ENCODE data around the gene ORM2. TPM values are rescaled to one million over a fixed set of nuclear protein-coding genes. Genes with fewer than 3 reads are reported as not detected.
A peak's percentile ranks its signal among the peaks of the same experiment; 100 is the strongest.

ORM2 gene
- total and polyA plus RNA-seq, 2 of the 4 experiments (the other 2 are of a cell fraction), result not detected

GRCh38 chr9:114284316-114285060 lies 45.2 kb upstream of the ORM2 start:
- no peak overlapping the region for H3K4me2 ChIP-seq (ENCODE audit: low read depth, low read length)
- BruUV-seq (replicated peaks), result no TSS peak
- dilution Hi-C loops (cut with HindIII; ENCODE audit: low sequenced_read_pairs, unreplicated experiment) (no loop called here), intact Hi-C loops (cut with micrococcal nuclease) (no loop called here), in situ Hi-C loops (cut with MboI; ENCODE audit: low sequenced_read_pairs) (loop anchor here (5.0 kb wide), 1 partner anchor 122 kb away; no protein-coding TSS in a partner anchor)
- no peak overlapping the region for H2AFZ ChIP-seq (replicated peaks; ENCODE audit: low read length, poor library complexity)
- H3K79me1 ChIP-seq (ENCODE audit: low read depth in 1 of 2, low read length in 2 of 2), result peaks cover 0 to 31% of the 10 kb centered on the region in 2 experiments; a peak in 2 of 4 replicates
- peak overlapping the region; percentile 86 for H2BK20ac ChIP-seq (ENCODE audit: low read depth, low read length)
- peaks cover 28% of the 10 kb centered on the region for H3K4me1 ChIP-seq (ENCODE audit: control insufficient read depth, insufficient read depth, low read length)
- DNase-seq (no peak), ATAC-seq (ENCODE audit: low read depth) (no peak)
- H2BK15ac ChIP-seq (ENCODE audit: low read depth, low read length), result peak overlapping the region; percentile 71; the same call in 2 of the 3 replicates
- 0 out of 2 replicates have a peak overlapping the region, but pooled peaks have one; percentile 54 for H3K56ac ChIP-seq (ENCODE audit: extremely low read depth, insufficient read depth, low read length)
- peaks cover 6% of the 10 kb centered on the region; the same call in 1 of the 2 replicates for H3K36me3 ChIP-seq (ENCODE audit: control insufficient read depth, insufficient read depth, low read length)
- peak overlapping the region; percentile 60; the same call in 1 of the 2 replicates for H3K18ac ChIP-seq (ENCODE audit: low read depth, low read length)
- H4K5ac ChIP-seq (ENCODE audit: low read depth, low read length), result no peak overlapping the region
- no peak overlapping the region for H2BK5ac ChIP-seq (ENCODE audit: low read depth, low read length, poor library complexity, severe bottlenecking)
- H4K91ac ChIP-seq (ENCODE audit: insufficient read depth, low read depth, low read length), result peak overlapping the region; percentile 89
- H3K9me1 ChIP-seq (ENCODE audit: insufficient read depth, low read length), result peaks cover 33% of the 10 kb centered on the region
- H3K27me3 ChIP-seq (ENCODE audit: control insufficient read depth, insufficient read depth, low read length), result no peaks in the 10 kb centered on the region
- H2BK120ac ChIP-seq (ENCODE audit: low read depth, low read length), result peak overlapping the region; percentile 89
- no peak overlapping the region for H3K27ac ChIP-seq (ENCODE audit: insufficient read depth, low read length)
- POLR2A ChIA-PET (ENCODE audit: unreplicated experiment), result no interaction called here
- no peak overlapping the region for H3K4me3 ChIP-seq (ENCODE audit: insufficient read depth, low read depth, low read length)
- peak overlapping the region; percentile 95 for H3K4ac ChIP-seq (ENCODE audit: low read depth, low read length)
- H4K8ac ChIP-seq (ENCODE audit: low read depth in 2 of 2, low read length in 2 of 2), result no peak overlapping the region; a peak in 1 of 4 replicates
- H4K20me1 ChIP-seq (ENCODE audit: insufficient read depth, low read length), result no peaks in the 10 kb centered on the region
- H3K23ac ChIP-seq (ENCODE audit: low read depth, low read length), result peak overlapping the region; percentile 48; the same call in 1 of the 2 replicates
- CTCF ChIA-PET, result interaction anchor here (0.8 kb wide), 1 partner anchor 176 kb away, joined by 3 read pairs; no protein-coding TSS in a partner anchor
- peak overlapping the region; percentile 68; the same call in 1 of the 2 replicates for H3K14ac ChIP-seq (replicated peaks; ENCODE audit: low read depth, low read length)
- H3K9ac ChIP-seq (ENCODE audit: low read depth, low read length), result no peak overlapping the region
- no peaks in the 10 kb centered on the region for H3K9me3 ChIP-seq (ENCODE audit: control insufficient read depth, insufficient read depth, low read length)
- TF ChIP-seq FOS (IDR thresholded peaks at IDR 0.05; ENCODE audit: low read depth, low read length) (no peak), MXI1 (IDR thresholded peaks at IDR 0.05; ENCODE audit: borderline replicate concordance, low read depth, low read length) (no peak), RCOR1 (IDR thresholded peaks at IDR 0.05; ENCODE audit: insufficient replicate concordance, low read length) (no peak), SMC3 (IDR thresholded peaks at IDR 0.05; ENCODE audit: low read depth, low read length) (no peak), RFX5 (IDR thresholded peaks at IDR 0.05; ENCODE audit: low read depth, low read length) (no peak), MAFK (IDR thresholded peaks at IDR 0.05; ENCODE audit: low read depth, low read length) (no peak), RAD21 (IDR thresholded peaks at IDR 0.05; ENCODE audit: low read length) (no peak), ELK1 (IDR thresholded peaks at IDR 0.05; ENCODE audit: borderline replicate concordance, low read depth, low read length) (no peak), USF2 (IDR thresholded peaks at IDR 0.05; ENCODE audit: low read depth, low read length) (no peak), POLR2A (IDR thresholded peaks at IDR 0.05; ENCODE audit: low read depth, low read length) (no peak), CTCF (conservative IDR thresholded peaks at IDR 0.05; ENCODE audit: low read depth, low read length) (no peak), BHLHE40 (IDR thresholded peaks at IDR 0.05; ENCODE audit: low read depth, low read length) (no peak)
- H2AK5ac ChIP-seq (ENCODE audit: low read depth, low read length), result peak overlapping the region; percentile 98
- H2AK9ac ChIP-seq (replicated peaks; ENCODE audit: low read depth, low read length, poor library complexity), result peak overlapping the region; percentile 94
- 92% methylated on average over 7 of the region's 11 CpGs; no CpG with 5 or more reads in 1 of the 2 experiments for WGBS, 2 experiments (ENCODE audit: extremely low coverage in 2 of 2, insufficient read length in 1 of 2)

All from IMR-90 (cell line).